ENCODE results near the gene GLI1.
"Not testable (repeated sequence)": the region's sequence is repeated elsewhere in the genome, so short reads cannot be mapped to it uniquely, and the experiment has no call there.

DNA sequence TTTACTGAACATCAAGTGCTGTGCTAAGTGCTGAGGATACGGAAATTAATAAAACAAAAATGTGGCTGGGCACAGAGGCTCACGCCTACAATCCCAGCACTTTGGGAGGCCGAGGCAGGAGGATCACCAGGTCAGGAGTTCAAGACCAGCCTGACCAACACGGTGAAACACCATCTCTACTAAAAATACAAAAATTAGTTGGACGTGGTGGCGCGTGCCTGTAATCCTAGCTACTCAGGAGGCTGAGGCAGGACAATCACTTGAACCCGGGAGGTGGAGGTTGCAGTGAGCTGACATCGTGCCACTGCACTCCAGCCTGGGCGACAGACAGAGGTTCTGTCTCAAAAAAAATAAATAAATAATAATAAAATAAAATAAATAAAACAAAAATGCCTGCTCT, 32.6 kb upstream of the GLI1 start:
- not testable (repeated sequence) for TF ChIP-seq POLR2AphosphoS5, POLR2A (IDR thresholded peaks at IDR 0.05)
- TF ChIP-seq, protein P1, sequence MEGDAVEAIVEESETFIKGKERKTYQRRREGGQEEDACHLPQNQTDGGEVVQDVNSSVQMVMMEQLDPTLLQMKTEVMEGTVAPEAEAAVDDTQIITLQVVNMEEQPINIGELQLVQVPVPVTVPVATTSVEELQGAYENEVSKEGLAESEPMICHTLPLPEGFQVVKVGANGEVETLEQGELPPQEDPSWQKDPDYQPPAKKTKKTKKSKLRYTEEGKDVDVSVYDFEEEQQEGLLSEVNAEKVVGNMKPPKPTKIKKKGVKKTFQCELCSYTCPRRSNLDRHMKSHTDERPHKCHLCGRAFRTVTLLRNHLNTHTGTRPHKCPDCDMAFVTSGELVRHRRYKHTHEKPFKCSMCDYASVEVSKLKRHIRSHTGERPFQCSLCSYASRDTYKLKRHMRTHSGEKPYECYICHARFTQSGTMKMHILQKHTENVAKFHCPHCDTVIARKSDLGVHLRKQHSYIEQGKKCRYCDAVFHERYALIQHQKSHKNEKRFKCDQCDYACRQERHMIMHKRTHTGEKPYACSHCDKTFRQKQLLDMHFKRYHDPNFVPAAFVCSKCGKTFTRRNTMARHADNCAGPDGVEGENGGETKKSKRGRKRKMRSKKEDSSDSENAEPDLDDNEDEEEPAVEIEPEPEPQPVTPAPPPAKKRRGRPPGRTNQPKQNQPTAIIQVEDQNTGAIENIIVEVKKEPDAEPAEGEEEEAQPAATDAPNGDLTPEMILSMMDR (IDR thresholded peaks at IDR 0.05), result not testable (repeated sequence)

Data from prostate gland (tissue), 2 donors.